ENCODE measurements around the gene BICC1.

DNA sequence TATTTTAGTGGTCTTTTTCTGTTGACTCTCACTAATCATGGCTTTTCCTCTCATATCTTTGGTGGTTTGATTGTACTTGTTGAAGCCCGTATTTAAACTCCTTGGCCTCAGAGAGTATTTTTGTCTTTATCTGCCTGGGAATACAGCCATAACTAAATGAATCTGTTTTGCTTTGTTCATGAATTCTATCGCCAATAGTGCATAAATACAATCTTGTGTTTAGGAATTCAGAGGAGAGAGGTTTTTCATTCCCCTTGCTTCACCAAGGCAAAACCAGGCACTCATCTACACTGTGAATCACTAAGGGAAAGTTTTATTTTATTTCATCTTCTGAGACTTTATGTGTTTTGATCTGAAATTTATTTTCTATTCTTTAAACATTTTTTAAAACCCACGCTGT is 152.7 kb downstream of the BICC1 start:
- TF ChIP-seq, protein P1, sequence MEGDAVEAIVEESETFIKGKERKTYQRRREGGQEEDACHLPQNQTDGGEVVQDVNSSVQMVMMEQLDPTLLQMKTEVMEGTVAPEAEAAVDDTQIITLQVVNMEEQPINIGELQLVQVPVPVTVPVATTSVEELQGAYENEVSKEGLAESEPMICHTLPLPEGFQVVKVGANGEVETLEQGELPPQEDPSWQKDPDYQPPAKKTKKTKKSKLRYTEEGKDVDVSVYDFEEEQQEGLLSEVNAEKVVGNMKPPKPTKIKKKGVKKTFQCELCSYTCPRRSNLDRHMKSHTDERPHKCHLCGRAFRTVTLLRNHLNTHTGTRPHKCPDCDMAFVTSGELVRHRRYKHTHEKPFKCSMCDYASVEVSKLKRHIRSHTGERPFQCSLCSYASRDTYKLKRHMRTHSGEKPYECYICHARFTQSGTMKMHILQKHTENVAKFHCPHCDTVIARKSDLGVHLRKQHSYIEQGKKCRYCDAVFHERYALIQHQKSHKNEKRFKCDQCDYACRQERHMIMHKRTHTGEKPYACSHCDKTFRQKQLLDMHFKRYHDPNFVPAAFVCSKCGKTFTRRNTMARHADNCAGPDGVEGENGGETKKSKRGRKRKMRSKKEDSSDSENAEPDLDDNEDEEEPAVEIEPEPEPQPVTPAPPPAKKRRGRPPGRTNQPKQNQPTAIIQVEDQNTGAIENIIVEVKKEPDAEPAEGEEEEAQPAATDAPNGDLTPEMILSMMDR (IDR thresholded peaks at IDR 0.05), result no peak
- no peak for TF ChIP-seq EZH2 (IDR thresholded peaks at IDR 0.05; ENCODE audit: borderline replicate concordance, insufficient read depth, low read depth, low read length, poor library complexity, severe bottlenecking)

Measured in B cell (primary cell).